Body of pancreas (tissue), 4 donors: ENCODE results near the gene GLYATL1B. TPM values are rescaled to one million over a fixed set of nuclear protein-coding genes. Genes with fewer than 3 reads are reported as not detected.

Source experiments
- ATAC-seq: fragments of 150-250 bp; one replicate; pipeline ENCODE4 v1.9.1; 2016
- DNase-seq, 4 donors: peaks; one replicate each; pipeline ENCODE4 v3.0.0-alpha.2; 2019
- H3K27ac ChIP-seq, 4 donors: fragments of 200-600 bp; sonication (generic); 1 replicate in 3 of 4; 2 replicates in 1 of 4; pipeline versions ENCODE4 v1.5.1 to v1.6.1; 2016 to 2019; ENCODE audit warnings: mild to moderate bottlenecking in 1 of 4, mixed read lengths in 1 of 4, moderate library complexity in 1 of 4
- H3K27me3 ChIP-seq, 2 donors: fragments of 200-600 bp; sonication (generic); one replicate each; pipeline ENCODE4 v1.6.0; 2016; ENCODE audit warnings: mild to moderate bottlenecking in 1 of 2
- H3K36me3 ChIP-seq, 2 donors: fragments of 200-600 bp; sonication (generic); replicated peaks in 1 of 2; 2 replicates each; pipeline ENCODE4 v1.5.1; 2016; ENCODE audit warnings: low read depth in 2 of 2; ENCODE audit not compliant: insufficient read depth in 1 of 2
- H3K4me1 ChIP-seq: fragments of 200-600 bp; sonication (generic); one replicate; pipeline ENCODE4 v1.6.0; 2016
- H3K4me3 ChIP-seq, 2 donors: fragments of 200-600 bp; sonication (generic); 1 replicate in 1 of 2; 2 replicates in 1 of 2; pipeline ENCODE4 v1.5.1; 2016 to 2019
- H3K9me3 ChIP-seq, 3 donors: fragments of 200-600 bp; sonication (generic); 1 replicate in 2 of 3; 2 replicates in 1 of 3; pipeline ENCODE4 v1.5.1; 2016
- POLR2A ChIP-seq, 3 donors: fragments of 450-650 bp; IDR thresholded peaks; one replicate each; pipeline ENCODE4 v1.6.1; 2016; ENCODE audit warnings: antibody characterized with exemption in 3 of 3, mild to moderate bottlenecking in 2 of 3
- WGBS, 2 donors: methylation state at CpG; one replicate each; pipeline ENCODE4 v1.1.5; 2017; 5-methylcytosine and 5-hydroxymethylcytosine counted together
- intact Hi-C: fragments of 100-400 bp; cut with DNase I; formaldehyde crosslinking; loops from one replicate; pipeline ENCODE4 v1.15.1; 2023
- total RNA-seq, 2 donors: library from RNA; depleted of rRNA; stranded (reverse); fragments of >200 nt; gene quantifications; one replicate each; pipeline ENCODE4 v1.1.0, GENCODE V29; 2016
- TF ChIP-seq, protein P1 (sequence below), 7 experiments: fragments of 450-650 bp in 4 of 7; fragments of 200-600 bp in 3 of 7; sonication (generic) in 3 of 7; IDR thresholded peaks; one replicate each; pipeline ENCODE4 v1.5.1; 2016 to 2019; ENCODE audit warnings: antibody characterized with exemption in 7 of 7

Gene GLYATL1B
- total RNA-seq, 2 donors from 2014 or later, result not detected

- no peaks in the 10 kb centered on the region for H3K9me3 ChIP-seq
- H3K27ac ChIP-seq, result peak overlapping the region; percentile 88 to 98 (median 91)
- no peak for ATAC-seq
- H3K27me3 ChIP-seq, result no peaks in the 10 kb centered on the region
- peaks cover 22% of the 10 kb centered on the region for H3K4me1 ChIP-seq
- peak overlapping the region; percentile 63 to 70 for H3K4me3 ChIP-seq
- H3K36me3 ChIP-seq, result no peaks in the 10 kb centered on the region
- intact Hi-C loops, result no loop called here
- DNase-seq, result no peak
- TF ChIP-seq, protein P1, sequence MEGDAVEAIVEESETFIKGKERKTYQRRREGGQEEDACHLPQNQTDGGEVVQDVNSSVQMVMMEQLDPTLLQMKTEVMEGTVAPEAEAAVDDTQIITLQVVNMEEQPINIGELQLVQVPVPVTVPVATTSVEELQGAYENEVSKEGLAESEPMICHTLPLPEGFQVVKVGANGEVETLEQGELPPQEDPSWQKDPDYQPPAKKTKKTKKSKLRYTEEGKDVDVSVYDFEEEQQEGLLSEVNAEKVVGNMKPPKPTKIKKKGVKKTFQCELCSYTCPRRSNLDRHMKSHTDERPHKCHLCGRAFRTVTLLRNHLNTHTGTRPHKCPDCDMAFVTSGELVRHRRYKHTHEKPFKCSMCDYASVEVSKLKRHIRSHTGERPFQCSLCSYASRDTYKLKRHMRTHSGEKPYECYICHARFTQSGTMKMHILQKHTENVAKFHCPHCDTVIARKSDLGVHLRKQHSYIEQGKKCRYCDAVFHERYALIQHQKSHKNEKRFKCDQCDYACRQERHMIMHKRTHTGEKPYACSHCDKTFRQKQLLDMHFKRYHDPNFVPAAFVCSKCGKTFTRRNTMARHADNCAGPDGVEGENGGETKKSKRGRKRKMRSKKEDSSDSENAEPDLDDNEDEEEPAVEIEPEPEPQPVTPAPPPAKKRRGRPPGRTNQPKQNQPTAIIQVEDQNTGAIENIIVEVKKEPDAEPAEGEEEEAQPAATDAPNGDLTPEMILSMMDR (IDR thresholded peaks at IDR 0.05), result no peak
- WGBS, 2 donors, result 1 to 3% methylated on average over 3 of the region's 3 CpGs
Measured at GRCh38 chr11:59141673-59142460, 55.8 kb downstream of the GLYATL1B start.

GRCh38 chr11:59142530-59143507 lies 56.7 kb downstream of the GLYATL1B start, which contains the start of gene FAM111A:
FAM111A (plus strand) TSS chr11:59142856; CDS start chr11:59148873, 6,017 bp downstream.
- intact Hi-C loops, result no loop called here
- Histone ChIP-seq H3K27ac (peak within 1 kb of the TSS; percentile 88 to 98 (median 91)), H3K27me3 (no peaks in the 10 kb centered on the region), H3K4me3 (peak within 1 kb of the TSS; percentile 63 to 70), H3K36me3 (no peaks in the 10 kb centered on the region), H3K9me3 (no peaks in the 10 kb centered on the region), H3K4me1 (peaks cover 22% of the 10 kb centered on the region)
- WGBS, 2 donors, result 0 to 1% methylated on average over 45 to 50 of the region's 50 CpGs
- DNase-seq (peak; percentile 85 to 92 (median 88)), ATAC-seq (peak; percentile 95)
- TF ChIP-seq POLR2A (IDR thresholded peaks at IDR 0.05), result peak; percentile 8 to 73 (median 70)
- TF ChIP-seq, protein P1 (IDR thresholded peaks at IDR 0.05), result peak in 2 of 7 experiments; percentile 26 to 34

GRCh38 chr11:59144096-59144495 lies 58.0 kb downstream of the GLYATL1B start:
- TF ChIP-seq POLR2A (IDR thresholded peaks at IDR 0.05), result no peak
- TF ChIP-seq, protein P1 (IDR thresholded peaks at IDR 0.05), result no peak
- ATAC-seq, result no peak
- H3K27me3 ChIP-seq, result no peaks in the 10 kb centered on the region
- no peak overlapping the region for H3K4me3 ChIP-seq
- intact Hi-C loops, result no loop called here
- H3K9me3 ChIP-seq, result no peaks in the 10 kb centered on the region
- no peaks in the 10 kb centered on the region for H3K36me3 ChIP-seq
- H3K4me1 ChIP-seq, result peaks cover 22% of the 10 kb centered on the region
- peak overlapping the region in 3 of 4 donors; percentile 89 to 98 (median 93) for H3K27ac ChIP-seq
- WGBS, 2 donors, result 82 to 89% methylated on average over 1 of the region's 1 CpG
- no peak for DNase-seq

Other genes starting within 250 kb of the GLYATL1B start
- not detected for gene GLYATL2, start 241.6 kb upstream of the GLYATL1B start, total RNA-seq
- under 1 TPM in 1 of 2 donors, not detected in 1; 0.78 TPM for gene GLYATL1, start 146.8 kb upstream of the GLYATL1B start, total RNA-seq
- gene FAM111B, start 20.9 kb downstream of the GLYATL1B start, total RNA-seq, result under 1 TPM in 1 of 2 donors, not detected in 1; 0.33 TPM
- 10 to 100 TPM; 17.4 to 43.8 TPM for gene FAM111A, start 56.5 kb downstream of the GLYATL1B start, total RNA-seq
- 10 to 100 TPM in 1 of 2 donors, 1 to 10 TPM in 1; 9.6 to 10.4 TPM for gene DTX4, start 85.8 kb downstream of the GLYATL1B start, total RNA-seq
- 1 to 10 TPM; 1.3 to 3.9 TPM for gene MPEG1, start 126.6 kb downstream of the GLYATL1B start, total RNA-seq